Body of pancreas (tissue), 4 donors: ENCODE data around the gene NUBPL.

Experiments used
- POLR2A ChIP-seq, 3 donors: fragments of 450-650 bp; IDR thresholded peaks; one replicate each; pipeline ENCODE4 v1.6.1; 2016; ENCODE audit warnings: antibody characterized with exemption in 3 of 3, mild to moderate bottlenecking in 2 of 3
- TF ChIP-seq, protein P1 (sequence below), 7 experiments: fragments of 450-650 bp in 4 of 7; fragments of 200-600 bp in 3 of 7; sonication (generic) in 3 of 7; IDR thresholded peaks; one replicate each; pipeline ENCODE4 v1.5.1; 2016 to 2019; ENCODE audit warnings: antibody characterized with exemption in 7 of 7

DNA sequence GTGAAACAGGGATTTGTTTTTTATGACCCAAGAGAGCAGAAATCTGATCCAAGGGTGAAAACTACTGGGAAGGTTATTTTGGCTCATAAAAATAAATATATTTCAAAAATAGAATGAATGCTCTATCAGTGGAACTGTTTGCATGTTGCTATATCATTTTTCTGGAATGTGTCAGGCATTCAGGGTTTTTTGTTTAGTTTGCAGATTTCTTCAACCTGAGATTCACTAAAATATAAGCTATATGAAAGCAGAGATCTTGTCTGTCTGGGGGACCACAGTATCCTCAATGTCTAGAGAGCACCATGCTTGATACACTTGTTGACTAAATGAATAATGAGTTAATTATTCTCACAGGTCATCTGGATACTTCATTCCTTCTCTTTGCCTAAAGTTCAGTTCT lies 165.1 kb downstream of the NUBPL start:
- TF ChIP-seq, protein P1, sequence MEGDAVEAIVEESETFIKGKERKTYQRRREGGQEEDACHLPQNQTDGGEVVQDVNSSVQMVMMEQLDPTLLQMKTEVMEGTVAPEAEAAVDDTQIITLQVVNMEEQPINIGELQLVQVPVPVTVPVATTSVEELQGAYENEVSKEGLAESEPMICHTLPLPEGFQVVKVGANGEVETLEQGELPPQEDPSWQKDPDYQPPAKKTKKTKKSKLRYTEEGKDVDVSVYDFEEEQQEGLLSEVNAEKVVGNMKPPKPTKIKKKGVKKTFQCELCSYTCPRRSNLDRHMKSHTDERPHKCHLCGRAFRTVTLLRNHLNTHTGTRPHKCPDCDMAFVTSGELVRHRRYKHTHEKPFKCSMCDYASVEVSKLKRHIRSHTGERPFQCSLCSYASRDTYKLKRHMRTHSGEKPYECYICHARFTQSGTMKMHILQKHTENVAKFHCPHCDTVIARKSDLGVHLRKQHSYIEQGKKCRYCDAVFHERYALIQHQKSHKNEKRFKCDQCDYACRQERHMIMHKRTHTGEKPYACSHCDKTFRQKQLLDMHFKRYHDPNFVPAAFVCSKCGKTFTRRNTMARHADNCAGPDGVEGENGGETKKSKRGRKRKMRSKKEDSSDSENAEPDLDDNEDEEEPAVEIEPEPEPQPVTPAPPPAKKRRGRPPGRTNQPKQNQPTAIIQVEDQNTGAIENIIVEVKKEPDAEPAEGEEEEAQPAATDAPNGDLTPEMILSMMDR (IDR thresholded peaks at IDR 0.05): no peak
- TF ChIP-seq POLR2A (IDR thresholded peaks at IDR 0.05): no peak
